ENCODE measurements around the gene NDE1.

NDE1 gene

GRCh38 chr16:15708997-15709396 lies 59.0 kb downstream of the NDE1 start:
- TF ChIP-seq CTCF (IDR thresholded peaks at IDR 0.05; ENCODE audit: control insufficient read depth, extremely low read depth, insufficient read depth): no peak
- H3K4me3 ChIP-seq (ENCODE audit: low read depth, low read length): no peak overlapping the region

GRCh38 chr16:15714393-15715172 lies 64.5 kb downstream of the NDE1 start:
- no peak for TF ChIP-seq CTCF (IDR thresholded peaks at IDR 0.05; ENCODE audit: control insufficient read depth, extremely low read depth, insufficient read depth)
- no peak overlapping the region for H3K4me3 ChIP-seq (ENCODE audit: low read depth, low read length)
- no peak for DNase-seq (ENCODE audit: low read depth)

More at GRCh38 chr16:15708997-15709396, 59.0 kb downstream of the NDE1 start:
- no peak for DNase-seq (ENCODE audit: low read depth)

- DNase-seq (ENCODE audit: low read depth): no peak
- H3K4me3 ChIP-seq (ENCODE audit: low read depth, low read length): no peak overlapping the region
- no peak for TF ChIP-seq CTCF (IDR thresholded peaks at IDR 0.05; ENCODE audit: control insufficient read depth, extremely low read depth, insufficient read depth)
These were observed 65.2 kb downstream of the NDE1 start for GRCh38 chr16:15715221-15715620.

- no peak overlapping the region for H3K4me3 ChIP-seq (ENCODE audit: low read depth, low read length)
- no peak for TF ChIP-seq CTCF (IDR thresholded peaks at IDR 0.05; ENCODE audit: control insufficient read depth, extremely low read depth, insufficient read depth)
- no peak for DNase-seq (ENCODE audit: low read depth)
These were observed 66.8 kb downstream of the NDE1 start for GRCh38 chr16:15716694-15717447.

- no peak for DNase-seq (ENCODE audit: low read depth)
- no peak overlapping the region for H3K4me3 ChIP-seq (ENCODE audit: low read depth, low read length)
- TF ChIP-seq CTCF (IDR thresholded peaks at IDR 0.05; ENCODE audit: control insufficient read depth, extremely low read depth, insufficient read depth): no peak
These were observed 71.0 kb downstream of the NDE1 start for GRCh38 chr16:15721018-15721417.

GRCh38 chr16:15723808-15724207 lies 73.8 kb downstream of the NDE1 start:
- no peak overlapping the region for H3K4me3 ChIP-seq (ENCODE audit: low read depth, low read length)
- no peak for DNase-seq (ENCODE audit: low read depth)
- no peak for TF ChIP-seq CTCF (IDR thresholded peaks at IDR 0.05; ENCODE audit: control insufficient read depth, extremely low read depth, insufficient read depth)

Data from LNCaP clone FGC (cell line).